Heart right ventricle (tissue), 16 donors: ENCODE measurements around the gene DIO3. TPM values are rescaled to one million over a fixed set of nuclear protein-coding genes. Genes with fewer than 3 reads are reported as not detected.
"Not testable (repeated sequence)": the region's sequence is repeated elsewhere in the genome, so short reads cannot be mapped to it uniquely, and the experiment has no call there.

Experiments
- ATAC-seq, 8 donors: fragments of 200-7000 bp; cut with Tn5 transposase; one replicate each; pipeline ENCODE4 v1.9.1; 2020; ENCODE audit warnings: mild to moderate bottlenecking in 8 of 8, moderate library complexity in 8 of 8, moderate number of reproducible peaks in 1 of 8
- DNase-seq, 2 donors: peaks; one replicate each; pipeline ENCODE4 v3.0.0-alpha.2; 2020
- H3K27ac ChIP-seq, 10 donors: fragments of 200-600 bp; sonication (generic) in 2 of 10; one replicate each; pipeline versions ENCODE4 v1.5.0 to v1.8.0; 2020 to 2022; ENCODE audit warnings: mild to moderate bottlenecking in 3 of 10
- H3K27me3 ChIP-seq, 7 donors: fragments of 200-600 bp; one replicate each; pipeline ENCODE4 v1.8.0; 2021 to 2022; ENCODE audit warnings: mild to moderate bottlenecking in 2 of 7
- H3K36me3 ChIP-seq, 9 donors: fragments of 200-600 bp; sonication (generic) in 1 of 9; one replicate each; pipeline versions ENCODE4 v1.5.0 to v1.8.0; 2020 to 2022; ENCODE audit warnings: mild to moderate bottlenecking in 2 of 9
- H3K4me1 ChIP-seq, 9 donors: fragments of 200-600 bp; sonication (generic) in 1 of 9; one replicate each; pipeline versions ENCODE4 v1.5.0 to v1.8.0; 2020 to 2022; ENCODE audit warnings: mild to moderate bottlenecking in 4 of 9
- H3K4me3 ChIP-seq, 10 donors: fragments of 200-600 bp; sonication (generic) in 2 of 10; one replicate each; pipeline versions ENCODE4 v1.5.0 to v1.8.0; 2020 to 2022; ENCODE audit warnings: mild to moderate bottlenecking in 7 of 10, moderate library complexity in 2 of 10
- H3K9me3 ChIP-seq, 11 donors: fragments of 200-600 bp in 10 of 11; sonication (generic) in 2 of 11; one replicate each; pipeline versions ENCODE4 v1.5.0 to v1.8.0; 2013 to 2022; ENCODE audit warnings: mild to moderate bottlenecking in 2 of 11, control low read depth in 1 of 11, moderate library complexity in 1 of 11
- WGBS, 2 donors: extraction: QIAGEN DNeasy Blood & Tissue Kit; methylation state at CpG; one replicate each; pipeline ENCODE4 v1.1.7; 2013; ENCODE audit warnings: inconsistent platforms in 1 of 2; 5-methylcytosine and 5-hydroxymethylcytosine counted together
- intact Hi-C, 10 donors: fragments of 100-400 bp; cut with DNase I; formaldehyde crosslinking; loops; one replicate each; pipeline versions ENCODE4 v1.11.1 to v1.14.2; 2022
- polyA plus RNA-seq, 2 donors: library from polyadenylated mRNA; stranded (reverse); fragments of 200-250 nt; gene quantifications; one replicate each; pipeline ENCODE4 v1.2.3, GENCODE V29; 2013
- total RNA-seq, 10 donors: library from RNA; stranded (reverse); fragmentation: NEBNext Ultra II Directional in 3 of 10; extraction: Animal tissue kit (Norgen Biotek cat#: 25700) in 3 of 10; gene quantifications; one replicate each; pipeline versions ENCODE4 v1.2.1 to v1.2.4, GENCODE V29; 2021 to 2023
- TF ChIP-seq, protein P1 (sequence below), 9 donors: fragments of 200-600 bp; sonication (generic) in 2 of 9; IDR thresholded peaks; one replicate each; pipeline versions ENCODE4 v1.5.0 to v1.8.0; 2021 to 2022; ENCODE audit warnings: antibody characterized with exemption in 9 of 9, mild to moderate bottlenecking in 5 of 9, moderate library complexity in 1 of 9
- donor health status: Arrhythmogenic right ventricular cardiomyopathy.
- donor health status: ischemic (EF 13 %, LVEDD 7.1; RV severe dilation, severe dysfunction).
- donor health status: healthy with polysubstance abuse.
- donor health status: DM: no; HTN: yes; CAD: no.
- donor health status: DM: no; HTN: no; CAD: no.
- donor health status: ischemic (EF 25% LVEDD 6.9; RV normal size, moderate dysfunction).
- donor health status: ischemic (EF 25% LVEDD 5.7; RV mildly dilated, moderate dysfunction).
- donor health status: healthy.
- donor health status: DM: yes; HTN: yes; CAD: no.
- donor health status: Ischemic cardiomyopathy.
- donor health status: ischemic (EF 35%, LVEDD 5.7; RV mildly dilated, moderate dysfunction).
- donor health status: nonischemic (EF 11% LVEDD 7.7; RV severe dilation, severe dysfunction).
- donor health status: DM: yes; HTN: yes; CAD: no.
- donor health status: PGD.
- donor health status: ischemic (EF 29% LVEDD 5.4; RV normal size, mild dysfunction).
- donor health status: nonischemic (EF 23%, LVEDD 6.1; RV moderate dilation, normal function).

DIO3 gene
- total and polyA plus RNA-seq, 12 donors: 0.15 to 0.33 (median 0.24) TPM; not detected in 8

DNA sequence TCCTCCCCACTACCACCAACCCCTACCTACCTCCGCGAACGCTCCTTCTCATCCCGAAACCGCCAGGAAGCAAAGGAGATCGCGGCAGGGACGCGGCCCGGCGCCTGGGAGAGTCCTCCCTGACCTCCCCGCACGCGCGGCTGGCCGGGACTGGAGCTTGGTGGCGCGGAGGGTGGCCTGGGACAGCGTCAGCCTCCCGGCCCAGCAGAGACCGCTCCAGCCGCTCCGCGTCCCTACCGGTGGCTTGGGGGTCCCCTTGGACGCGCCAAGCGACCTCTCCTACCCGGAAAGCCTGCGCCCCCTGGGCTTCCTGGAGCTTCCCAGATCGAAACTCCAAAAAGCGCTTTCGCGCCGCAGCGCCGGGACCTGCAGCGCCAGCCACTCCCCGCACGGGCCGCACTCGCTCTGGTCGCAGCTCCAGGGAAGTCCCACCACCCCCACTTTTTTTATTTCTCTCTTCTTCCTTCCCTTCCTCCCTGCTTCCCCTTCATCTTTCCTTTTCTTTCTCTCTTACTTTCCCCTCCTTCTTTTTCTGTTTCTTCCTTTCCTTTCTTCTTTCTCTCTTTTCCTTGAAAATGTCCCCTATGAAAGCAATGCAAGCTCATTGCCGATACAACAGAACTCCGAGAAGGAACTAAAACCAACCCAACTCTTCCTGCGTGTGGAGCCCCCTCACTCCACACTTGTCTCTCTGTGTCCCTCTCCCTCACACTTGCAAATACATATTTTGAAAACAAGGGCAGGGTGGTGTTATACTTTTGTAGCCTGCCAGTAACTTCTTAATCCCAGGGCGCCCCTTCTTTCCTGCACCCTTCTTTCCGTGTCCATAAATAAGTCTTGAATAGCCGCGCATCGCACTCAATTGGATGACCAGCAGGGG, 3.8 kb downstream of the DIO3 start:
- Histone ChIP-seq H3K27ac (no peak overlapping the region), H3K27me3 (peaks cover 36 to 90% (median 81%) of the 10 kb centered on the region in 7 donors), H3K4me3 (peak overlapping the region in 8 of 10 donors; percentile 14 to 47 (median 40)), H3K4me1 (peaks cover 0 to 17% (median 3%) of the 10 kb centered on the region in 9 donors), H3K9me3 (peaks cover 0 to 13% (median 9%) of the 10 kb centered on the region in 11 donors), H3K36me3 (no peaks in the 10 kb centered on the region)
- 2% methylated on average over 51 of the region's 51 CpGs for WGBS, 2 donors
- no peak for DNase-seq
- intact Hi-C loops: no loop called here
- ATAC-seq: peak in 2 of 8 donors; percentile 39 to 53
- TF ChIP-seq, protein P1, sequence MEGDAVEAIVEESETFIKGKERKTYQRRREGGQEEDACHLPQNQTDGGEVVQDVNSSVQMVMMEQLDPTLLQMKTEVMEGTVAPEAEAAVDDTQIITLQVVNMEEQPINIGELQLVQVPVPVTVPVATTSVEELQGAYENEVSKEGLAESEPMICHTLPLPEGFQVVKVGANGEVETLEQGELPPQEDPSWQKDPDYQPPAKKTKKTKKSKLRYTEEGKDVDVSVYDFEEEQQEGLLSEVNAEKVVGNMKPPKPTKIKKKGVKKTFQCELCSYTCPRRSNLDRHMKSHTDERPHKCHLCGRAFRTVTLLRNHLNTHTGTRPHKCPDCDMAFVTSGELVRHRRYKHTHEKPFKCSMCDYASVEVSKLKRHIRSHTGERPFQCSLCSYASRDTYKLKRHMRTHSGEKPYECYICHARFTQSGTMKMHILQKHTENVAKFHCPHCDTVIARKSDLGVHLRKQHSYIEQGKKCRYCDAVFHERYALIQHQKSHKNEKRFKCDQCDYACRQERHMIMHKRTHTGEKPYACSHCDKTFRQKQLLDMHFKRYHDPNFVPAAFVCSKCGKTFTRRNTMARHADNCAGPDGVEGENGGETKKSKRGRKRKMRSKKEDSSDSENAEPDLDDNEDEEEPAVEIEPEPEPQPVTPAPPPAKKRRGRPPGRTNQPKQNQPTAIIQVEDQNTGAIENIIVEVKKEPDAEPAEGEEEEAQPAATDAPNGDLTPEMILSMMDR (IDR thresholded peaks at IDR 0.05): no peak

DNA sequence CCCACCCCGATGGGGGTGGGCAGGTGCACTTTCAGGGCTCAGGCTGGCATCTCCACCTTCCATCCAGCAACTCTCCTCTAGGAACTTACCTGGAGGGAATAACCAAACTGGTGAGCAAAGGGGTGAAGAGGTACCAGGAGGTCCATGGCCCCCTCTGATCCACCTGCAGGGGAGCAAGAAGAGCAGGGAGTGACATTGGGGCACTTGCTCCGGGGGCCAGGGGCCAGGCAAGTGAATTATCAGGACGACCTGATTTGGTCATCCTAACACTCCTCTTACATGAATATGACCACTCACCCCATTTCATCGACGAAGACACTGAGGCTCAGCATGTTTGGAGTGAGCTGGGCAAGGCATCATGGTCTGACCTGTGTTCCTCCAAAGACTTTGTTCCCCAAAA, 6.0 kb downstream of the DIO3 start:
- intact Hi-C loops: no loop called here
- ATAC-seq (no peak), DNase-seq (no peak)
- peaks cover 0 to 16% (median 3%) of the 10 kb centered on the region in 9 donors for H3K4me1 ChIP-seq
- H3K27ac ChIP-seq: no peak overlapping the region
- H3K4me3 ChIP-seq: no peak overlapping the region
- no peaks in the 10 kb centered on the region for H3K36me3 ChIP-seq
- WGBS, 2 donors: 86 to 87% methylated on average over 5 of the region's 5 CpGs
- H3K9me3 ChIP-seq: peaks cover 0 to 2% (median 0%) of the 10 kb centered on the region in 11 donors
- H3K27me3 ChIP-seq: peaks cover 24 to 84% (median 69%) of the 10 kb centered on the region in 7 donors
- TF ChIP-seq, protein P1 (IDR thresholded peaks at IDR 0.05): no peak

DNA sequence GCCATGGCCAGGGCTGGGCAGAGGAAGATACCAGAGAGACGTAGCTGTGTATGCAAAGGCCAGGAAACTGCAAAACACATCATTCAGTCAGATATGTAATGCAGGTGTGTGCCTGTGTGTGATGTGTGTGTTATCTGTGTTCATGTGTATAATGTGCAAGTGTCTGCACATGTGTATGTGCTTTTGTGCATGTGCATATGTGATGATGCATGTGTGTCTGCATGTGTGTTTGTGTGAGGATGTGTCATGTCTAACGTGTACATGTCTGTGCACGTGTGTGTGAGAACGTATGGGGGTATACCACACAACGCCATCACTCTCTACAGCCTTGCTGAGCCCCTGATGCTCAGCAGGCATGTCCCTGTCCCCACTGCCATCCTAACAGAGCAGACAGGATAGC, 9.7 kb downstream of the DIO3 start:
- intact Hi-C loops: no loop called here
- TF ChIP-seq, protein P1 (IDR thresholded peaks at IDR 0.05): no peak
- 77 to 78% methylated on average over 5 of the region's 5 CpGs for WGBS, 2 donors
- ATAC-seq (no peak), DNase-seq (no peak)
- Histone ChIP-seq H3K9me3 (no peaks in the 10 kb centered on the region), H3K36me3 (no peaks in the 10 kb centered on the region), H3K27me3 (peaks cover 3 to 70% (median 50%) of the 10 kb centered on the region in 7 donors), H3K27ac (no peak overlapping the region), H3K4me3 (no peak overlapping the region), H3K4me1 (no peaks in the 10 kb centered on the region)

DNA sequence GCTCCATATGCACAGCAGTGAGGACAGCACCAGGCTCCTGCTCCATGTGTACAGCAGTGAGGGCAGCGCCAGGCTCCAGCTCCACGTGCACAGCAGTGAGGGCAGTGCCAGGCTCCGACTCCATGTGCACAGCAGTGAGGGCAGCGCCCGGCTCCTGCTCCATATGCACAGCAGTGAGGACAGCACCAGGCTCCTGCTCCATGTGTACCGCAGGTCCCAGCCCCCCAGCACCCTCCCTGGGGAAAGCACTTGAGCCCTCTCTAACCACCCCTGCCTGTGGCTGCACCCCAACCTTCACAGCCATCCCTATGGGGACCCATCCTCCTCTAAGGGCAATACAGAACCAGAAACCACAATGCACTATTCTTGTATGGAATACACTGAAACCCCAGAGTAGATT, 11.2 kb downstream of the DIO3 start:
- peaks cover 0 to 69% (median 35%) of the 10 kb centered on the region in 7 donors for H3K27me3 ChIP-seq
- DNase-seq, H3K27ac ChIP-seq, H3K9me3 ChIP-seq, H3K4me1 ChIP-seq, H3K4me3 ChIP-seq, ATAC-seq, H3K36me3 ChIP-seq, intact Hi-C loops: not testable (repeated sequence)
- 87 to 91% methylated on average over 4 to 6 of the region's 6 CpGs for WGBS, 2 donors

DNA sequence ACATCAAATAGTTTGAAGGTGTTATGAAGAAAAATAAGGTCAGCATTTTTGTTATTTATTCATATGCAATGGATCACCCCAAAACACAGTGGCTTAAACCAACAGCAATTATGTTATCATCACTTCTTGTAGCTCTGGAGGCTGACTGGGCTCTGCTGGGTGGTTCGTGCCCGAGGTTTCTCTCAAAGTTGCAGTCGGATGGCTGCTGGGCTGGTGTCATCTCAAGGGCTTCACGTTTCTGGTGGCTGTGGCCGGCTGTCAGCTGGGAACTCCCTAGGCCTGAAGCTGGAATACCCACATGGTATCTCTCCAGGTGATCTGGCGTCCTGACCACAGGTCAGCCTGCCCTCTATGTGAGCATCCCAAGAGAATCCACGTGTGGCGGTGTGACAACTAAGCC, 12.0 kb downstream of the DIO3 start:
- ATAC-seq (no peak), DNase-seq (no peak)
- Histone ChIP-seq H3K36me3 (no peaks in the 10 kb centered on the region), H3K4me3 (no peak overlapping the region), H3K4me1 (no peaks in the 10 kb centered on the region), H3K27me3 (peaks cover 0 to 64% (median 31%) of the 10 kb centered on the region in 7 donors), H3K27ac (no peak overlapping the region), H3K9me3 (no peaks in the 10 kb centered on the region)
- 78 to 92% methylated on average over 8 of the region's 8 CpGs for WGBS, 2 donors
- TF ChIP-seq, protein P1 (IDR thresholded peaks at IDR 0.05): no peak
- intact Hi-C loops: no loop called here
